HG03095 (cell line): Measurements from ENCODE around the gene KAT2A.
"Not testable (repeated sequence)": the region's sequence is repeated elsewhere in the genome, so short reads cannot be mapped to it uniquely, and the experiment has no call there.

Source experiments
- ATAC-seq: cut with Tn5 transposase; IDR thresholded peaks from one replicate; pipeline ENCODE4 v1.9.1; 2021; ENCODE audit warnings: moderate library complexity; ENCODE audit not compliant: unreplicated experiment

KAT2A gene

DNA sequence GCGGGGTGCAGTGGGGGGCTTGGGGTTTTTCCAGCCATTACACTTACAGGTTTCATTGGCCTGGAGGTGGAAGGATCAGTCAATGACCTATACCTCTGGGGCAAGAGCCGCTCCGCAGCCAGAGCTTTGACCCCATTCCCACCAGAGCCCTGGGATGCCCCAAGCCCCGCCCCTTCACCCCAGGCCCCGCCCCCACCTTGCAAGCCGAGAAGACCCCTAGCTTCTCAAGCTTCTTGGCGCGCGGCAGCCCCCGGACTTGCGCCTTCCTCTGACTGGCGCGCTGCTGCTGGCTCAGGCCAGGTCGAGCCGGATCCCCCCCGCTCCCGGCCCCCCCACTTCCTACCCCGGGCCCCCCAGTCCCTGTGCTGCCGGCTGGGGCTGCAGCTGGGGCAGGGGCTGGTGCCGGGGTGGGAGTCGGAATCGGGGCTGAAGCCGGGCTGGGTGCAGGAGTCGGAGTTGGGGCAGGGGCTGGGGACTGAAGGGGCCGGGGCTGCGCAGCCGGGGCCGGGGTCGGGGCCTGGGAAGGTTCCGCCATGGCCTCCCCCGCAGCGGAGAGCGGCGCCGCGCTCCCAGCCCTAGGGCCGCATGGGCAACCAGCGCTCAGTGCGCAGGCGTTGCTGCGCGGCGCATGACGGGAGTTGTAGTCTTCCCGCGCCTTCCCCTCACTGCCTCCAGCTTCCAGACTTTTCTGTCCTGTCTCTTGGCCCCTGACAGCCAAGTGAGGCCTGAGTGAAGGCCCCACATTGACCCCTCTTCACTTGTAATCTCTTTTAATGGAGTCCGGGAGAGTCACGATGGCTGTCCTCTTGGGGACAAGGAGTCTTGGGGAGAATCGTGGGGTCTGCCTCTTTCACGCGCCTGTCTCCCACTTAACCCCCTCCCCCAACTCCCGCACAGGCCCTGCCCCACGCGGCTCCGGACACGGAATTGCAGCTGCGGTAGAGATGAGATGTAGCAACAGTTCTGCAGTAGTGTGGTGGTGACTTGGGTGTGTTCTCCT, at the start of gene KAT2A:
KAT2A (minus strand) TSS at position 598 of the 1,000 bp plus-strand sequence; CDS start at position 535, 63 bp downstream.
- ATAC-seq = no peak

DNA sequence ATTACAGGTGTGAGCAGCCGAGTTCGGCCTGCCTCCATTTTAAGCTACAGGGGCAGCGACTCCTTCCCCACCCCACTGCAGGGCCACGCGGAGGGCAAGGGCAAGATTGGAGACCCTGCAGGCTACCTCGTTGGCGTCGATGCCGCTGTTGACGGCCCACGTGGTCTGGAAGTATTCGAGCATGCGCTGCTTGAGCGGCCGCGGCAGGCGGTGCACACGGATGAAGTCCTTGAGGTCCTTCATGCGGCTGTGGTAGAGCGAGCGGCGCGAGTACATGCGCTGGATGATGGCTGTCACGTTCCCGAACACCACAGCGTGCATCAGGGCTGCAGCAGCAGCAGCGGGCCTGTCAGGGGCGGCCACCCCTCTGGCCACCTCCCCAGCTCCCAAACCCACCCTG, 48.2 kb upstream of the KAT2A start:
- no peak for ATAC-seq

DNA sequence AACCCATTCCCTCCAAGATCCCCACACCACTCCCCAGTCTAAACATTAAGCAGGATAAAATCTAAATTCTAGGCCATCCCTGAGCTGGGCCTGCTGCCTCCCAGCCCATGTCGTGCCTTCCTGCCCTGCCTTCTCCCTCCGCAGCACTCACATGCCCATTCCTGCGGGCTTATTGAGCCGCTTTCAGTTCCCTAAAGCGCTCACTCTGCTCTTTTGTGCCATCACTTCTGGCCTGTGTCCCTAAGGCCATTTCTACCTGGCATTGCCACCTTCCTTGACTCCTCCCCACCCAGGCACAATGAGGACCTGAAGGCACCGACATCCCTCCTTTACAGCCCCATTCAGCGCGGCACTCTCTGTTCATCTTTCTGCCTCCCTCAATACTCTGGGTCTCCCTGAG, 46.6 kb upstream of the KAT2A start:
- no peak for ATAC-seq

DNA sequence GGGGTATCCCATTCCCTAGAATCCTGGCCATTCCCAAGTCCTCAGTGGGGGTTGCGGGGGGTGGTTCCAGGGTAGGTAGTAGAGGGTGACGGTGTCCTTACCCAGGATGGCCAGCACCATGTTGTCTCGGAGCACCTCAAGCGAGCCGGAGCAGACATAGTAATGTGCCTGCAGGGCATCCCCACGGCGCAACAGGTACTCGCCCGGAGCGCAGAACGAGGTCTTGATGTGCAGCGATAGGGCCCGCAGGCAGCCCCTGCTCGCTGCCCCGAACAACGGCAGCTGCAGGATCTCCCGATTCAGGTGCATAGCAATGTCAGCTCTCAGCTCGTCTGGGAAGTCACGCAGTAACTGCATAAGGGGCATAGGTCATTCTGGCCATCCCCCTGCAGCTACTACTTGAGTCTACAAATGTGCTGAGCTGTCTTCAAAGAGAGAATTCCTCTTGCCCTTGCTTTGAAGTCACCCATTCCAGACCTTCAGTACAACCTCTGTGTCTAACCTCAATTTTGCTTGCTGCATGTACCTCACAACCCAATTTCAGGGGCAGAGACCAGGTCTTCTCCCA, 45.1 kb upstream of the KAT2A start:
- no peak for ATAC-seq

DNA sequence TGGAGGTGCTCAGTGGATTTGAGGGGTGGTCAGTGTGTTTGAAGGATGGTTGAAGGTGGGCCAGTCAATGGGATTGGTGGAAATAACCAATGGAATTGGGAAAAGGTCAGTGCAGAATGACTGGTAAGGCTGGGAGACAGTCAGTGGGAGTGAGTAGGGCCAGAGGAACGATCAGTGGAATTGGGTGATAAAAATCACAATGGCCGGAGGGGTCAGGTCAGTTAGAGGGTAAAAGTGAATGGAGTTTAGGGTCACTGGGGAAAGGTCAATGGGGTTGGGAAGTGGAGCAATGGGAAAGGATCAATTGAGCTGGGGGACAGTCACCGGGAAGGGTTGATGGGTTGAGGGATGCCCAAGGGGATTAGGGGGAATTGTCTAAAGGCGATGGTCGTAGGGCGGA, 44.6 kb upstream of the KAT2A start:
- ATAC-seq = no peak

DNA sequence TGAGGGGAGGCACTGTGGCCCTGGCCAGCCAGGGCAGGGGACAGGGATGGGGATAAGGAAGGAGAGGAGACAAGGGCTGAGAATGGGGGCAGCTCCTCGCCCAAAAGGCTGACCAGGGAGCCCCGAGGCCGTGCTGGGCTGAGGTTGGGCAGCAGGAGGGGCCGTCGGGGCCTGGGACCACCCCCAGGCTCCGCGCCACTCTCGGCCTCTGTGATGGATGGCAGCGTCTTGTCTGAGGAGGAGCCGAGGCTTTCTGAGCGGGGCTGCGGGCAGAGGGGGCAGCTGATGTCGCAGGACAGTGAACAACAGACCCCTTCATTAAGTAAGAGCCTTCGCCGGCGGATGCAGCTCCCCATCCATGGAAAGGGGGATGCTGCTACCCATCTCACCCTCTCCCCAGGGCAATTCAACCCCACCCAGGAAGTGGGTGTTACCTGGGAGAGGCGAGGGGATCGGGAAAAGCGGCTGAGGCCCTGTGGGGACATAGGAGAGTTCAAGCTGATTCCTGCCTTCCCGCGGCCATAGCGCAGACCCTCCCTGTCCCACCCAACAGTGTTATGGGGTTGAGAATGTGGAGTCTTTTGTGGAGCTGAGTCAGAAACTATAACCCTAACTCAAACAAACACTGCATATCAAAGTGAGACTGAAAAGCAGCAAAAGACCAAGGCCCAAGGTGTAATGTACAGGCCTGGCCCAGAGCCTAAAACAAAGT, 42.7 kb upstream of the KAT2A start:
- ATAC-seq = no peak

DNA sequence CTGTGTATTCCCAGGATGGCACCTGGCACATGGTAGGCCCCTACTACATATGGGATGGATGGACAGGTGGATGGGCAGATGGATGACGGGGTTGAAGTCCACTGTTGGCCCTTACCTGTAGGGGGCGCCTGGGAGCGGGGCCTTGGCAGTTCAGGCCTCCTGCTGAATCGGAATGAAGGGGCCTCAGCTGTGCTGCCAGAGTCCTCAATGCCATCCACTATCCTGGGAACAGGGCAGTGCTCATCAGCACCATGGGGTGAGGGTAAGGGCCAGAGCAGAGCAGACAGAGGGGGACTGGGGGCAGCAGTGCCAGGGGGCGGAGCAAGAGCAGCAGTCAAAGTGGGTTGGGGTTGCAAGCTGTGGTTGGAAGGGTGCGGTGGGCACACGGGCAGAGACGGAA, 41.9 kb upstream of the KAT2A start:
- ATAC-seq = no peak

DNA sequence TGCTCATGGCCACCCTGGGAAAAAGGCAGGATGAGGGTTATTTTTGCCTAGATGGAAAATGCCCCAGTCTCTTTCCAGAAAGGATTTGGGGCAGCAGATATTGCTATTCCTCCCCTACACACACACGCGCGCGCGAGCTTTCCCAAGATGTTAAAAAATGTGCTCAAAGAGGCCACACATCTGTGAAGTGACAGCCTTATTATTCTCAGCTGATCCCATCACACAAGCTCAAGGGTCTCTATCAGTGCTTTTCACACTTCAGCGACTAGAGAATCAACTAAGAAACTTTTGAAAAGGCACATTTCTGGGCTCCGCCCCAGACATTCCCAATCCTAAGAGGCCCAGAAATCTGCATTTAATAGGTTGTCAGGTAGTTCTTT, 39.4 kb upstream of the KAT2A start:
- no peak for ATAC-seq

DNA sequence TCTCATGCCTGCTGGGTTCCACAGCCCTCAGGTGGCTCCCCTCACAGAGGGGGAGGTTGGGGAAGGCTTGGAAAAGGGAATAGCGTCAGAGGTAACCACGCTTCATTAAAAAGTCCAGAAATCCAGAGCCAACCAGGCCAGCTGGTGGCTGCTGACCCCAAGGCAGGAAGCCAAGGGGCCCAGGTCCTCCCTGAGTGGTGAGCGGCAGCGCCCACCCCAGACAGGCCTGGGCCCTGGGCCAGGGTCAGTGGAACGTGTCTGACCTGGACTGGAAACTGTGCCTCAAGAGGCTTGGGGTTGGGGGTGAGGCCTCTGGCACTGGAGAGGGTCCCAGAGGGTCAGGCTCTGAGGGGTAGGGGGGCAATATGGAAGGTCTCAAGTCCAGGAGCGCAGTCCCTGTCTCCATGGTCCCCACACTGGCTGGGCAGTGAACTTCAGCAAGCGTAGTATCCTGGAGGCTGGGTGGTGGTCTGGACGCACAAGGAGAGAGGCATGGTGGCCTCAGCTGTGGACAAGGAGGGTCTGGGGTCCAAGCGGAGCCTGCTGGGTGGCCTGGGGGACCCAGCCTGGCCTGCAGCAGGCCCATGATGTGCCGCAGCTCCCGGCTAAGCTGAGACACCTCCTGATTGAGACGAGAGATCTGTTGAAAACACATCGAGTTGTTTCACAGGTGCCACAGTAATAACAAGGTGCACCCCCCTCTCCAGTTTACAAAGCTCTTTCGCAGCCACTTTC, 38.8 kb upstream of the KAT2A start:
- no peak for ATAC-seq

DNA sequence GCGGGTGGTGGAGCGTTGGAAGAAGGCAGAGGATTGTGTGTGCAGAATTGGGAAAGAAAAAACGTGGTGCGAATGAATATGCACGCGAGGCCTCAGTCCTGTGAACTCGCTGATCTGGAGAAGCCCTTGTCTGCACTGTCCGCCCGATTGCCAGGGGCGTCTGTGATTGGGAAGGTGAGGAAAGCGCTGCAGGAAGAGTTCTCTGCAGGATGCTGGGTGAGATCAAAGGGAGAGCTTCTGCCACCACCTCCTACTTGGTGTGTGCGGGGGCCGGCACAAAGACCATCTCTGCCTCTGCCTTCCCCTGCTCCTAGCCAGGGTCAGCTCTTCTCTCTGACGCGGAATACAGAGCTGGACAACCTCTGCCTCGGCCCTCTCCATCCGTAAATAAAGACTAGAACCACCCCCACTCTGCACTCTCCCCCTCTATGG, 34.5 kb upstream of the KAT2A start:
- ATAC-seq = no peak

DNA sequence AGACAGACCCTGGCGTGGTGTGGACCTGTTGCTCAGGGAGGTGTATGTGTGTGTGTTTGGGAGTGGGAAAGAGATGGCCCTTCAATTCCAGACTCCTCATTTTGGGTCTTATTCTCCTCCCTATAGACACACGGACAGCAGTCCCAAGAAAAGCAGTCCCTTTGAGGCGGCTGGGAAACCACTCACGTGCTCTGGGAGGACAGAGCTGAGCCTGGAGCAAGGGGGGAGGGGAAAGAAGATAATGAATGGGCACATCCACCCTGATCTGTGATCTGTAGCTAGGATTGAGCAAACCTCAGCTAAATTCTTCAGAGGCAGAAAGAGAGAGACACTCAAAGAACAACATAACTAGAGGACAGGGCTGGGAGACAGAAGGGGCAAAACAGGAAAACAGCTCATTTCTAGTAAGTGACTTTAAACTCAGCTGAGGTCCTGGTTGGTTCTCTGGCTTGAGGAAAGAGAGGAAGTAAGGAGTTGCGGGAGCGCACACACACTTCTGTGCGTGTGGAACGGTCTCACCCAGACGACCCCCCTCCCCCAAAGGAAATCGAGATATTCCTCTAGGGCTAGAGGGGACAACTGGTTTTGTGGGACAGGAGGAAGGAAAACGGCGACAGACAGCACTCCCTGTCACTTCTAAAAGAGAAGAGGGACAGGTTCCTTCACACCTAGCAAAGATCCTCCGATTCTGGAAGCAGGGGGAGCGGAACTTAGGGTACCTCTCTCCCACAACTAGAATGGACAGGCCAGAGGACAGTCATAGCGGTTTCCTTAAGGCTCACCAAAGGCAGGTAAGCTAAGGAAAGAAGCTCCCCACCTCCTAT, 33.0 kb upstream of the KAT2A start:
- ATAC-seq = no peak

DNA sequence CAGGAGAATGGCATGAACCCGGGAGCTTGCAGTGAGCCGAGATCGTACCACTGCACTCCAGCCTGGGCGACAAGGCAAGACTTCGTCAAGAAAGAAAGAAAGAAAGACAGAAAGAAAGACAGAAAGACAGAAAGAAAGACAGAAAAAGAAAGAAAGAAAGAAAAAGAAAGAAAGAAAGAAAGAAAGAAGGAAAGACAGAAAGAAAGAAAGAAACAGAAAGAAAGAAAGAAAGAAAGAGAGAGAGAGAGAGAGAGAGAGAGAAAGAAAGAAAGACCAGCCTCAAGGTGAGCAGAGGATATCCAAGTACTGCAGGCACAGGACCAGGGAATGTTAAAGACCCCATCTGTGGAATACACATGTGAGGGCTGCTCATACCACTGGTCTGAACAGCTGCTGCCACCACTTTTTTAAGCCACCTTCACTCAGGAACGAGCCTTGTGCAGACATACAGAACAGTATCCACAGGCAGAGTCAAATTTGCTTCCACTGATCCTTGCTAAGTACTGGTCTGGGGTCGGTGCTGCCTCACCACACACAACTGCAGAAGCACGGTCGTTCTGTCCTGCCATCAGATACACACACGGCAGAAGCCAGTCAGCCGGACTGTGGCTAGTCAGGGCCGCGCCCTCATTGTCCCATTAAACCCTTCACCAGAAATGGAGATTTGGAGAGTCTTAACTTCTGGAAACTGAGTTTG, 25.9 kb upstream of the KAT2A start:
- ATAC-seq = no peak

DNA sequence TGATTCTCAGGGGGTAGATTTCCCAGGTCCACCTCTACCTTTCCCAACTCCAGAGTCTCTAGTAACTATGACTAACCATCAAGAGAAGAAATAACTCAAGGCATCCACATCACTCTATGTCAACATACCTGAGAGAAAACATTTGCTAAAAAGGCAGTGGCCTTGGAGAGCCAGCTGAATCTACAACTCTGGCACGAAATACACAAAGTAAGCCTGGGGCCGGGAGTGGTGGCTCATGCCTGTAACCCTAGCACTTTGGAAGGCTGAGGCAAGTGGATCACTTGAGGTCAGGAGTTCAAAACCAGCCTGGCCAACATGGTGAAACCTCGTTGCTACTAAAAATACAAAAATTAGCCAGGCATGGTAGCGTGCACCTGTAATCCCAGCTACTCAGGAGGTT, 22.0 kb upstream of the KAT2A start:
- ATAC-seq = not testable (repeated sequence)

DNA sequence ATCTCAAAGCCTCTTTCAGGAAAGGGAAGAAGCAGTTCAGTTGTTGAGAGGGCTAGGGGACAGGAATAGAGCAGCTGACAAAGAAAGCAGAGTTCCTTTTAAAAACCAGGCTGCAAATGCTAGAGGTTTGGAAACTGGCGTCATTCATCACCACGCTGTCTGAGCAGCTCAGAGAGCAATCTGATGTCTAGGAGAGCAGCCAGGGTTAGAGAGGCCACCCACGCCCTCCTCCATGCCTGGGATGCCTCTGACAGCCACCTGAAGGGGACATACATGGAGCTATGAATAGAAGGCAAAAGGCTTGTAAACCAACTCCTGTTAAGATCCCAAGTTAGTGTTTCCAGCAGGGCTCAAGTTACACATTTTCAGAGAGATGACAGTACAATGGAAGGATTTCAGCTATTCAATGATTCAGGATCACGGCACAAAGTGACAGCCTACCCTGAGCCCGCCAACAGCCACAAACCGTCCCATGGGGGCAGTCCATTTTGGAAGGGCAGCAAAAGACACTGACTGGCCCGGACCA, 21.3 kb upstream of the KAT2A start:
- ATAC-seq = no peak

DNA sequence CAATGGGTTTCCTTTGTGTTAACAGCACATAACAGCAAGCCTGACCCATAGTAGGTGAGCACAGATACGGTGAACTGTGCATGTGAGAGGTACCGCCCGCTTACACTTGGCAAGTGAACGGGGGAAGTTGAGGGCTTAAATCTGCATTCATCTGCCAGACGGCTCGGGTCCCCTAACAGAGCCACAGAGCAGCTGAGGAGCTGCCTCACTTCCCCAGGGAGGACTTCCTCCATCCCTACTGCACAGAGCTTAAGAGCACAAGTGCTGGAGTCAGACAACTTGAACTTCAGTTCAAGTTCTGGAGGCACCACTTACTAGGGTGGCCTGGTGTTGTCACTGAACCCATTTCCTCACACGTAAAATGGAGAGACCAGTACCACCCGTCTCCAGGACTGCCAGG, 20.2 kb upstream of the KAT2A start:
- no peak for ATAC-seq

DNA sequence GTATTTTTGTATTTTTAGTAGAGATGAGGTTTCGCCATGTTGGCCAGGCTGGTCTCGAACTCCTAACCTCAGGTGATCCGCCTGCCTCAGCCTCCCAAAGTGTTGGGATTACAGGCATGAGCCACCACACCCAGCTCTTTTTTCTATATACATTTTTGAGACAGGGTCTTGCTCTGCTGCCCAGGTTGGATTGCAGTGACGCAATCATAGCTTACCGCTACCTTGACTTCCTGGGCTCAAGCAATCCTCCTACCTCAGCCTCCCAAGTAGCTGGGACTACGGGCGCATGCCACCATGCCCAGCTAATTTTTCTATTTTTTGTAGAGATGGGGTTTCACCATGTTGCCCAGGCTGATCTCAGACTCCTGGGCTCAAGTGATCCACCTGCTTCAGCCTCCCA, 19.5 kb upstream of the KAT2A start:
- ATAC-seq = not testable (repeated sequence)

DNA sequence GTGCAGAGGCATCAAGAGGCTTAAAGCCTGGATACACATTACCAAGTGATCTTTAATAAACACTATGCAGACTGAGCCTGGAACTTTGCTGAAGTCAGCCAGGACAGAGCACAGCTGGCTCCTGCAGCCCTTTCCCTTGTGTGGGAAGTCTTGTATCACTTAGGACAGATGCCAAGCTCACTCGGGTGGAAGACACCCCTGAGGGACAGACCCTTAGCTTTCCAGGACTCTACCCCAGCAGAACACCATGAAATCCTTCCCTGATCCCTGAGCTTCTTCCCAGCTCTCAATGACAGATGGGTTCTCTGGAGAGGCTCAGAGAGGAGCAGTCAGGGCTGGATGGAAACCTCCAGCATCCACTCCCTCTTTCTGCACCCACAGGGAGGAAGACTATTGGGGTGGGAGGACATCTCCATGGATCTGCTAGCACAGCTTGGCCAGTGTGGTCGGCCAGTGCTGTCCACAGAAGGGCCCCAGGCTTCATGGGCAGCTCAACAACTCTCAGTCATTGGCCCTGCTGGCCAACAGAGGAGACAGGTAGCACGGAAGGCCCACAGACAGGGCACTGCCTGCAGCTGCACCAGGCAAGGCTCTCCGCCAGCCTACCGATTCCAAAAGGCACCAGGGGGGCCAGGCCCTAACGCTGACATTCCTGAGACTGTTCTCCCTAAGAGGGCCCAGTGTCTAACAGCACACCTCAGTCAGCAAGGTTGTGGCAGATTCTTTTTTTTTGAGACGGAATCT, 17.8 kb upstream of the KAT2A start:
- ATAC-seq = no peak

DNA sequence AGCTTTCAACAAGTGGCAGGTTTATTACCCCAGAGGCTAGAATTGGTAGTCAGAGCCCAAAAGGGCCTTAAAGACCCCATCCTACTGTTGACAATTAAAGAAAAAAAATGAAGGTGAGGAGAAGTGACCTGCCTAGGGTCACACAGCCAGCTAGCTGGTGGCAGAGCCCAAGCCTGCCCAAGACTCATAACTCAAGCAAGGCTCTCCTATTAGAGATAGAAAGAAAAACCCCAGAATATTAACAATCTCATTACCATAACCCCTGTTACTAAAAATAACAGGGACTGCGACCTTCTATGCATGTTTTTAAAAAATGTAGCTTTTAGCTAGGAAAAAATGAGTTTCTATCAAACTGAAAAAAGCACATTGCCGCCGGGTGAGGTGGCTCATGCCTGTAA, 15.5 kb upstream of the KAT2A start:
- ATAC-seq = no peak
